T-helper 1 cell treated with Interleukin-12 subunit alpha and Interleukin-12 subunit beta and Interleukin-4 antibody, amounts not matched to agents 30 μg/mL and 1 μg/mL, for 36 hours (primary cell): Measurements from ENCODE around the gene SNRPD2.

ENCODE experiments used
- H3K27ac Mint-ChIP-seq: one replicate; pipeline ENCODE4 v1.8.0; 2021; ENCODE audit warnings: mild to moderate bottlenecking, mixed read lengths
- H3K27me3 Mint-ChIP-seq: one replicate; pipeline ENCODE4 v1.8.0; 2021; ENCODE audit warnings: low read depth, mixed read lengths
- H3K36me3 Mint-ChIP-seq: one replicate; pipeline ENCODE4 v1.8.0; 2021; ENCODE audit warnings: low read depth, mixed read lengths
- H3K4me1 Mint-ChIP-seq: one replicate; pipeline ENCODE4 v1.8.0; 2021; ENCODE audit warnings: low read depth, mixed read lengths
- H3K4me3 Mint-ChIP-seq: one replicate; pipeline ENCODE4 v1.8.0; 2021; ENCODE audit warnings: mild to moderate bottlenecking, moderate library complexity, mixed read lengths
- H3K9me3 Mint-ChIP-seq: one replicate; pipeline ENCODE4 v1.8.0; 2021; ENCODE audit warnings: mixed read lengths

Gene SNRPD2

DNA sequence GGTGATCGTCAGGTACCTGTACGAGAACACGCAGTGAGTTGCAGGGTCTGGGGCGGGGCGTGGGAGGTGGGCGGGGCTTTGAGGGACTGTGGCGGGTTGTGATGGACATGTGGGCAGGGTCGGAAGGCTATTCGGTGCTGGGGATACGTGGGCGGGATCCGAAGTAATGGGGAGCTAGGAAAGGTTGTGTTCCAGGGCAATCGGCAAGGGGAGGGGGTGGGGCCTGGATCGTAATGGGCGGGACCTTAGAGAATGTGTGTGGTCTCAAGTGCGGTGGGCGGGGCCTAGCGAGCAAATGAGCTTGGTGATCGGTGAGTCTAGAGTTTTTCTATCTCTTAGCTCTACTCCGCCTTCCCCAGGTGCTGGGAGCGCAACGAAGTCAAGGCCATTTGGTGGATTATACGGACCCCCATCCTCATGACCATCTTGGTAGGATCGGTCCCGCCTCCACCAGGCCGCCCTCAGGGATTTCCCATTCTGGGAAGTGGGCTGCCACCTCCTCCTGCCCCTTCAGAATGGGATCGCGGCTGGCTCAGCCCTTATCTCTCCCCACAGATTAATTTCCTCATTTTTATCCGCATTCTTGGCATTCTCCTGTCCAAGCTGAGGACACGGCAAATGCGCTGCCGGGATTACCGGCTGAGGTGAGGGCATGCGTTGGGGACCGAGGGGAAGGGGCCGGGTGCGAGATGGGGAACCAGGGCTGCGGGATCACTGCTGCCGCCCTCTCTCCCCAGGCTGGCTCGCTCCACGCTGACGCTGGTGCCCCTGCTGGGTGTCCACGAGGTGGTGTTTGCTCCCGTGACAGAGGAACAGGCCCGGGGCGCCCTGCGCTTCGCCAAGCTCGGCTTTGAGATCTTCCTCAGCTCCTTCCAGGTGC is 14.2 kb downstream of the SNRPD2 start:
- H3K27me3 Mint-ChIP-seq, result peaks cover 4% of the 10 kb centered on the region
- peak overlapping the region; percentile 86 for H3K4me3 Mint-ChIP-seq
- H3K4me1 Mint-ChIP-seq, result peaks cover 15% of the 10 kb centered on the region
- H3K9me3 Mint-ChIP-seq, result no peaks in the 10 kb centered on the region
- H3K36me3 Mint-ChIP-seq, result peaks cover 1% of the 10 kb centered on the region
- peak overlapping the region; percentile 79 for H3K27ac Mint-ChIP-seq

DNA sequence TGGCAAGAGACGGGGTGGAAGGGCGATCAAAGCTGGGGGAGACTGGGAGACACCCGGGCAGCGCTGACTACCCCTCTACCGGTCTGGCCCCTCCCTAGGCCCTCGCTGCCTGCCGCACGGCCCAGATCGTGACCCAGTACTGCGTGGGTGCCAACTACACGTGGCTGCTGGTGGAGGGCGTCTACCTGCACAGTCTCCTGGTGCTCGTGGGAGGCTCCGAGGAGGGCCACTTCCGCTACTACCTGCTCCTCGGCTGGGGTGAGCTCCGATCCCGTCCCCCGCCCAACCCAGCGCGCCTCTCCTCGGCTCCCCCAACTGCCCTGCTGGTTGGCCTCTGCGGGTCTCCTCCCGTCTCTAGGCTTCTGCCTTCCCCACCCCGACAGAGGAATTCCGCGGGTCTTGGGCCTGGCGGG is 14.9 kb downstream of the SNRPD2 start:
- H3K4me3 Mint-ChIP-seq, result peak overlapping the region; percentile 40
- H3K36me3 Mint-ChIP-seq, result peaks cover 1% of the 10 kb centered on the region
- no peaks in the 10 kb centered on the region for H3K9me3 Mint-ChIP-seq
- peaks cover 4% of the 10 kb centered on the region for H3K27me3 Mint-ChIP-seq
- peak overlapping the region; percentile 6 for H3K27ac Mint-ChIP-seq
- H3K4me1 Mint-ChIP-seq, result peaks cover 12% of the 10 kb centered on the region

DNA sequence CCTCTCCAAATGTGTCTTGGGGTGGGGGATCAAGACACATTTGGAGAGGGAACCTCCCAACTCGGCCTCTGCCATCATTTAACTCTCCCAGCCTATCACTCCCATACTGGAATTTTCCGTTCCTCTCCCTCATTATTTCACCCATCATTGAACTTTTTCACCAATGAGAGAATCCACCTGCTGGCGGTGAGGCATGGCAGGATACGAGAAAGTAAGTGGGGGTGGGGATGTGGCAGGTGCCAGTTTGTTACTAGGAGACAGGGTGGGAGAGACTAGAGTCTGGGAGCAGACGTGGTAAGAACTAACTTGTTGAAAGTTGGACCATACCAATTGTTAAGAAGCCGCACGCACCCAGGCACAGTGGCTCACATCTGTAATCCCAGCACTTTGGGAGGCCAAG is 16.8 kb downstream of the SNRPD2 start:
- no peak overlapping the region for H3K4me3 Mint-ChIP-seq
- H3K4me1 Mint-ChIP-seq, result peaks cover 21% of the 10 kb centered on the region
- no peak overlapping the region for H3K27ac Mint-ChIP-seq
- no peaks in the 10 kb centered on the region for H3K9me3 Mint-ChIP-seq
- H3K27me3 Mint-ChIP-seq, result peaks cover 4% of the 10 kb centered on the region
- H3K36me3 Mint-ChIP-seq, result peaks cover 3% of the 10 kb centered on the region

DNA sequence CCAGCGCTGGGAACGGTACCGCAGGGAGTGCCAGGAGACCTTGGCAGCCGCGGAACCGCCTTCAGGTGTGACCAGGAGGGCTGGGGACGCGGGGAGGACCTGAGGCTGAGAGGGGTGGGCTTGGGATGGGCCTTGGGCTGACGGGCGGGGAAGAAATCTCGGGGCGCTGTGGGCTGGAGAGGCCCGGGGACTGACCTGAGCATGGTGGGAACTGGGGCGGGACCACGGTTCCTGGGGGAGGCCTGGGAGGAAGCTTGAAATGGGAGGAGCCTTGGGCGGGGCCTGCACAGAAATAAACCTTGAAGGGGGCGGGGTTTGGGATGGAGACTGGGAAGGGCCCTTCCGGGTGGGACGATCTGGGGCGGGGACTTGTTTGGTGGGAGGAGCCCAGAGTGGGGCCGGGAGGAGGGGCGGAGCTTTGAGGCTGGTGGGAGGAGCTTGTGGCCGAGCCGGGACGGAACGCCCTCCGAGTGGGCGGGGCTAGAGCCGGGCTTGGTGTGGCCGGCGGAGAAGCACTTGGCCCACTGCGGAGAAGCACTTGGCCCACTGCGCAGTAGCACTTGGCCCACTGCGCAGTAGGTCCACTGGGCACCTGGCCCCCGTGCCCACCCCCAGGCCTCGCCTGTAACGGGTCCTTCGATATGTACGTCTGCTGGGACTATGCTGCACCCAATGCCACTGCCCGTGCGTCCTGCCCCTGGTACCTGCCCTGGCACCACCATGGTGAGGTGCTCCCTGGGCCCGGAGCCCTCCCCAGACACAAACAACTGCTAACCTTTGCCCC is 20.9 kb downstream of the SNRPD2 start:
- Mint-ChIP-seq H3K27ac (peak overlapping the region; percentile 57), H3K4me1 (peaks cover 23% of the 10 kb centered on the region), H3K4me3 (peak overlapping the region; percentile 69), H3K36me3 (peaks cover 2% of the 10 kb centered on the region), H3K9me3 (no peaks in the 10 kb centered on the region), H3K27me3 (peaks cover 4% of the 10 kb centered on the region)

DNA sequence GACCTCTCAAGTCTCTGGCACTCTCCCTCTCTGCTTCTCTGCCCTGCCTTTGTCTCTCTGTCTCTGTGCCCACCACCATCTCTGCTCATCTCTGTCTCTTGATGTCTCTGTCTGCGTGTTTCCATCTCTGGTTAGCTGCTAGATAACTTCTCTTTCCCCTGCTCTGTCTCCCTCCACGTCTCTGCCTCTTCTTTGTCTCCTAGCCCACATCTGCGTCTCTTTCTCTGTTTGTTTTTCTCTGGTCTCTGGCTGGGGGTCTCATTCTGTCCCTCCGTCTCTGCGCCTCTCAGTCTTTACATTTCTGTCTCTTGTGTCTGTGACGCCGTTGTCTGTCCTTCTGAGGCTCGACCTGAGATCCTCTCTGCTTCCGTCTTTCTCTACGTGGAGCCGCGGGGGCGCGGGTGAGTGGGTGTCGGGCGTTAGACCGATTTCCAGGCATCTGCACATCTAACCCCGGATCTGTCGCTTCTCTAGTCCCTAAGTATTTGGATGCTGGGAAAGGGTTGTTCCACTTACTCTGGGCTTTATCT is 23.3 kb downstream of the SNRPD2 start:
- Mint-ChIP-seq H3K36me3 (peaks cover 2% of the 10 kb centered on the region), H3K27ac (peak overlapping the region; percentile 81), H3K9me3 (no peaks in the 10 kb centered on the region), H3K4me3 (peak overlapping the region; percentile 90), H3K27me3 (peaks cover 4% of the 10 kb centered on the region), H3K4me1 (peaks cover 26% of the 10 kb centered on the region)

DNA sequence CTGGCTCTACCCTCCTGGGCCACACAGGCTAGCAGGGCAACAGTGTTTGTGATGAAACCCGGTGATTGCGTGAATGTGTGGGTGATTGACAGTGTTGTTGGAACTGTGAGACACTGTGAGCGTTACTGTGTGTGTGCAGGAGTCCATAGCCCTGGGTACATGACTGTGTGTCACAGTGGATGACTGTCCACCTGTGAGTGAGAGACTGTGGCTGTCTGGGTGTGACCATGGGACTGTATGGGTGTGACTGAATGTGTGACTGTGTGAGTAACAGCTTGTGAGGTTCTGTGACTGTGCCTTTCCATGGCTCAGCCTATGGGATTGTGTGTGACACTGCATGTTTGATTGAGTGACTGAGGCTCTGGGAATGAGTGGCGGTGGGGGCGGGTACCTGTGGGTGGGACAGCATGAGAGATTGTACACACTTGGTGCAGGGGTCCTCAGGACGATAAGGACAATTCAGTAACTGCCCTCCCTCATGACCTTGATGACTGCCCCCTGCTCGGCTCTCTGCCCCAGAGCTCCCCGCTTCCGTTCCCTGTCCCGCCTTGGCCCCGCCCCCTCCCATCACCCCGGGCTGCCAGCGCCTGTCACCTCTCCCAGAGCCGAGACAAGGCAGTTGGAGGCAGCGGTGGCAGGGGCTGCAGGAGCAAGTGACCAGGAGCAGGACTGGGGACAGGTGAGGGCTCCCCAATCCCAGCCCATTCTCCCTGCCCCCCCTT is 24.0 kb downstream of the SNRPD2 start, which contains the start of gene GIPR:
GIPR (plus strand) TSS at position 602 of the 722 bp plus-strand sequence. CDS start 1,300 bp downstream, outside the sequence.
- Mint-ChIP-seq H3K27me3 (peaks cover 4% of the 10 kb centered on the region), H3K36me3 (peaks cover 2% of the 10 kb centered on the region), H3K9me3 (no peaks in the 10 kb centered on the region), H3K4me1 (peaks cover 26% of the 10 kb centered on the region), H3K4me3 (peak within 1 kb of the TSS; percentile 90), H3K27ac (peak within 1 kb of the TSS; percentile 81)

DNA sequence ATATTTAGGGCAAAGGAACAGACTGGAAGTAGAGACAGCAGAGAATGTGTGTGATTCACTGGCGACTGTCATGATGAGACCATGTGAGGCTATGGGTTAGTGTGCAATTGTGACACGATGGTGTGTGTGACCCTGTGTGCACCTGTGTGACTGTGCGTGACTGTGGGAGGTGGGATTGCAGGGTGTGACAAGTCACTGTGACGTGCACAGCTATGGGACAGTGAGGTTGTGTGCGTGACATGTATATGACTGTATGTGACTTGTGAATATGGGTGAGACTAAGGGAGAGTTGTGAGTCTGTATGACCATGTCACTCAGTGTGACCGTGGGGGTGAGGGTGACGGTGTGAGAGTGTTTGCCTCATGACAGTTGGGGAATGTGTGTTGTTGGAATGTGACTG is 27.2 kb downstream of the SNRPD2 start:
- no peaks in the 10 kb centered on the region for H3K9me3 Mint-ChIP-seq
- peaks cover 15% of the 10 kb centered on the region for H3K4me1 Mint-ChIP-seq
- H3K27me3 Mint-ChIP-seq, result peaks cover 10% of the 10 kb centered on the region
- H3K27ac Mint-ChIP-seq, result no peak overlapping the region
- H3K36me3 Mint-ChIP-seq, result no peaks in the 10 kb centered on the region
- no peak overlapping the region for H3K4me3 Mint-ChIP-seq

DNA sequence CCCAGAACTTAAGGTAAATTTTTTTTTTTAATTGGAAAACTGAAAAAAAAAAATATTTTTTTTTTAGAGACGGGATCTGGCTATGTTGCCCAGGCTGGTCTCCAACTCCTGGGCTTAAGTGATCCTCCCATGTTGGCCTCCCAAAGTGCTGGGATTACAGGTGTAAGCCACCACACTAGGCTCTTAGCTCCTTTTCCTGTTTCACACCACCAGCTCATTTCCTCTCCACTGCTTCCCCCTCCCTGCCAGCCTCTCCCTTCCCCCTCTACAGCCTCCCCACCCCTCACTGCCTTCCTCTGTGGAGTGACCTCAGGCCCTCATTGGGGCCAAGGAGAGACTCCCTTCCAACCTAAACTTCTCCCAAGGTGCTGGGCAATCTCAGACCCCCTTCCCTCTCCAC is 28.0 kb downstream of the SNRPD2 start:
- H3K4me1 Mint-ChIP-seq, result peaks cover 12% of the 10 kb centered on the region
- peaks cover 11% of the 10 kb centered on the region for H3K27me3 Mint-ChIP-seq
- H3K4me3 Mint-ChIP-seq, result no peak overlapping the region
- H3K36me3 Mint-ChIP-seq, result no peaks in the 10 kb centered on the region
- H3K9me3 Mint-ChIP-seq, result no peaks in the 10 kb centered on the region
- H3K27ac Mint-ChIP-seq, result no peak overlapping the region

DNA sequence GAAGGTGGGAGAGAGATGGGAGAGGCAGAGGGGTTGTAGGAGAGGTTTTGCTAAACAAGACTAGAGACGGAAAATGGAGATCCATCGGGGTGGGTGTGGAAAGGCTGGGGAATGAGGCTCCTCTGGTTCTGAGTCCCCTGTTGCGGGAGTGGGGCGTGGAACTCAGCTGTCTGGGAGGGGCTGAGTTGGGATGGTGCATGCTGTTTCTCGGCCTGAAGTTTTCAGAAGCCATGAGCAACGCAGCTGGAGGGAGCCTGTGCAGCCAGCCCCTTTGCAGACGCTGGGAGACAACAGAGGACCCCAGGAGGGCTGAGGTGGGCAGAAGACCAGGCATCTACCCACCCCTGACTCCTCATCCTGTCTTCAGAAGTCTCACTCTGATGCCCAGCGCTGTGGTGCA is 31.1 kb downstream of the SNRPD2 start:
- no peak overlapping the region for H3K27ac Mint-ChIP-seq
- no peaks in the 10 kb centered on the region for H3K36me3 Mint-ChIP-seq
- no peaks in the 10 kb centered on the region for H3K9me3 Mint-ChIP-seq
- H3K27me3 Mint-ChIP-seq, result peaks cover 15% of the 10 kb centered on the region
- no peak overlapping the region for H3K4me3 Mint-ChIP-seq
- H3K4me1 Mint-ChIP-seq, result peaks cover 3% of the 10 kb centered on the region

DNA sequence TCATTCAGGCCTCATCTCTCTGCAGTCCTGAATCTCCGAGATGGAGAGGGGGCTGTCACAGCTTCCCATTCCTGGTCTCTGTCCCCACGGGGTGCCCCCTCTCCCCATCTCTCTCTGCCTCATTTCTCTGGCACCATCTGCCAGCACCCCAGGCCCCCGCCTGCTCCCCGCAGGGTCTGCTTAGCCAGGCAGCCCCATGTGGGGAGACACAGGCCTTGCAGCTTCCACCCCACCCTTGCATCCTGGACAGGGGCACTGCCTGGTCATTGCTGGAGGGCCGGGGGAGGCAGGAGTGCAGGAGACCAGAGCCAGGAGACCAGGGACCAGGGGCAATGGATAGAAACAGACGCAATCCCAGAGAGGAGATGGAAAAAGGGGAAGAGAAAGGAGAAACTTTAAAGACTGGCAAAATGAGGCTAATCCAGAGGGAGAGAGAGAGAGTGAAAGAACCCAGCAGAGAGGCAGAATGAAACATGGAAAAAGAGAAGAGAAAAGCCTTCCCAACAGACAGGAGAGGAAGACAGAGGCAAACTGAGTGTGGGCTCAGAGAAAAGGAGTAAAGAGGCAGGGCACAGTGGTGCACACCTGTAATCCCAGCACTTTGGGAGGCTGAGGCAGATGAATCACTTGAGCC is 32.5 kb downstream of the SNRPD2 start:
- peaks cover 15% of the 10 kb centered on the region for H3K27me3 Mint-ChIP-seq
- H3K4me3 Mint-ChIP-seq, result no peak overlapping the region
- H3K4me1 Mint-ChIP-seq, result peaks cover 3% of the 10 kb centered on the region
- H3K27ac Mint-ChIP-seq, result no peak overlapping the region
- no peaks in the 10 kb centered on the region for H3K9me3 Mint-ChIP-seq
- no peaks in the 10 kb centered on the region for H3K36me3 Mint-ChIP-seq

DNA sequence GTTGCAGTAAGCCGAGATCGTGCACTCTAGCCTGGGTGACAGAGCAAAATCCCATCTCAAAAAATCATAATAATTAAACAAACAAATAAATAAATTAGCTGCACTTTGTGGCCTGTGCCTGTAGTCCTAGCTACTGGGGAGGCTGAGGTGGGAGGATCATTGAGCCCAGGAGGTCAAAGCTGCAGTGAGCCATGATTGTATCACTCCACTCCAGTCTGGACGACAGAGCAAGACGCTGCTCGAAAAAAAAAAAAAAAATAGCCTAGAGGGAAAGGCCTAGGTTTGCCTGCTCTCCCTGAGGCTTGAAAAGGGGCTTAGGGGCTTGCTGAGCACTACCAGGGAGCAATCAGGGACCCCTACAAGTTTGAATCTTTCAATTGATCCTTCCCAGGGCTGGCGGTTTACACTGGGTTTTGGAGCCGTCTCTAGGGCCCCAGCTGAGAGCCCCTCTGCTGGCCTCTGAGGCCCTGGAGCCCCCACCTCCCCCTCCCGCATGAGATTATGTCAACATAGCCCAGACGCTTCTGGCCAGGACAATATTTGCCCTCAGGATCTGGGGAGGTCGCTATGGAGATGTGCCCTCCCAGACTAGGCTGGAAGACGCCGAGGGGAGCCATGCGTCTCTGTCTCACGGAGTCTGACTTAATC is 34.1 kb downstream of the SNRPD2 start:
- H3K9me3 Mint-ChIP-seq, result no peaks in the 10 kb centered on the region
- H3K4me1 Mint-ChIP-seq, result no peaks in the 10 kb centered on the region
- H3K27ac Mint-ChIP-seq, result no peak overlapping the region
- H3K4me3 Mint-ChIP-seq, result no peak overlapping the region
- peaks cover 15% of the 10 kb centered on the region for H3K27me3 Mint-ChIP-seq
- no peaks in the 10 kb centered on the region for H3K36me3 Mint-ChIP-seq

DNA sequence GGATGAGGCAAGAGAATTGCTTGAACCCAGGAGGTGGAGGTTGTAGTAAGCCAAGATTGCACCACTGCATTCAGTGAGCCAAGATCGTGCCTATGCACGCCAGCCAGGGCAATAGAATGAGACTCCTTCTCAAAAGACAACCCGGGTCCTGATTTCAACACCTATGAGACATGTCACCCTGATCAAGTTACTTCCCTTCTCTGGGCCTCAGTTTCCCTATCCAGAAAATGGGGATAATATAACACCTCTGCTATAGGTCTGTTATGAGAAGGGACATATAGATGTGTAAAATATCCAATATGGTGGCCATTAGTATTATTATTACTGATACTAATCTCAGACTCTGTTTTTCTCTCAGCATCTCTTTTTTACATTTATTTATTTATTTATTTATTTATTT is 36.7 kb downstream of the SNRPD2 start:
- Mint-ChIP-seq H3K4me1 (no peaks in the 10 kb centered on the region), H3K9me3 (no peaks in the 10 kb centered on the region), H3K27me3 (peaks cover 9% of the 10 kb centered on the region), H3K36me3 (no peaks in the 10 kb centered on the region), H3K4me3 (no peak overlapping the region), H3K27ac (no peak overlapping the region)

DNA sequence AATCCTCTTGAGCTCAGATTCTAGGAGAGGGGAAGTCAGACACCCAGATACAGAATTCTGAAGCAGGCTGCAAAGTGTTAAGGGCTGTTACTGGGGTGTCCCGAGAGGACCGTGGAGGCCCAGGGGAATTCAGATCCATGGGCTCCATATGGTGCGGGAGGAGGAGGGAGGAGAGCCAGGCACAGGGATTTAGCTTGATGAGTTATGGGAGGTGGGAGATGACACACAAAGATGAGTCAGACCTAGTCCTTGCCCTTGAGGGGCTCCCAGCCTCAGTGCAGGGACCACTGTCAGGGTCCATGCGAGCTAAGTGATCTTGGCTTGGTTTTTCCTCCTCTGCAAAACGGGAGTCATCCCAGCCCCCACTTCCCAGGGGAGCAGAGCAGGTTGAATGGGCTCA is 38.1 kb downstream of the SNRPD2 start:
- no peaks in the 10 kb centered on the region for H3K36me3 Mint-ChIP-seq
- H3K4me3 Mint-ChIP-seq, result no peak overlapping the region
- H3K27me3 Mint-ChIP-seq, result peaks cover 2% of the 10 kb centered on the region
- no peaks in the 10 kb centered on the region for H3K9me3 Mint-ChIP-seq
- H3K4me1 Mint-ChIP-seq, result no peaks in the 10 kb centered on the region
- H3K27ac Mint-ChIP-seq, result no peak overlapping the region
